ENCODE data around the gene FRY.

The FRY gene

GRCh38 chr13:32316028-32316339, 284.4 kb downstream of the FRY start:
- peak; percentile 42 for DNase-seq

DNA sequence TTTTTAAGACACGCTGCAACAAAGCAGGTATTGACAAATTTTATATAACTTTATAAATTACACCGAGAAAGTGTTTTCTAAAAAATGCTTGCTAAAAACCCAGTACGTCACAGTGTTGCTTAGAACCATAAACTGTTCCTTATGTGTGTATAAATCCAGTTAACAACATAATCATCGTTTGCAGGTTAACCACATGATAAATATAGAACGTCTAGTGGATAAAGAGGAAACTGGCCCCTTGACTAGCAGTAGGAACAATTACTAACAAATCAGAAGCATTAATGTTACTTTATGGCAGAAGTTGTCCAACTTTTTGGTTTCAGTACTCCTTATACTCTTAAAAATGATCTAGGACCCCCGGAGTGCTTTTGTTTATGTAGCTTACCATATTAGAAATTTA, 284.9 kb downstream of the FRY start:
- DNase-seq: no peak

- DNase-seq: no peak
Observed at GRCh38 chr13:32317716-32318465, 286.3 kb downstream of the FRY start.

DNA sequence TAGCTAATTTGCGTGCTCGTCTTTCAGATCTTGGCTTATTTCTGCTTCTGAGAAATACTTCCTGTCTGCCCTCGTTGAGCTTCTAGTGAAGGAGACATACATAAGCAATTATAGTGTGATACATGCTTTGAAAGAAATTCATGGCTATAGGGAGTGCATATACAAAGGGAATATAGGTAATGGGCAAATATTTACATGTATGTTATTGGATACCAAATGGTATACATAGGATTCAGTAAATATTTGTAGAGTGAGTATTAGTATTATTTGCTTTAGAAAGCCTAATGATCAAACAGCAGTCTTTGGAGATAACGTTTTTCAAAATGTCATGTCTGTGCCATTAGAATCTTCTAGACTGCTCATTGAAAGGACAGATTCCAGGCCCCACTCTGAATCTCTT, 289.0 kb downstream of the FRY start:
- no peak for DNase-seq

DNA sequence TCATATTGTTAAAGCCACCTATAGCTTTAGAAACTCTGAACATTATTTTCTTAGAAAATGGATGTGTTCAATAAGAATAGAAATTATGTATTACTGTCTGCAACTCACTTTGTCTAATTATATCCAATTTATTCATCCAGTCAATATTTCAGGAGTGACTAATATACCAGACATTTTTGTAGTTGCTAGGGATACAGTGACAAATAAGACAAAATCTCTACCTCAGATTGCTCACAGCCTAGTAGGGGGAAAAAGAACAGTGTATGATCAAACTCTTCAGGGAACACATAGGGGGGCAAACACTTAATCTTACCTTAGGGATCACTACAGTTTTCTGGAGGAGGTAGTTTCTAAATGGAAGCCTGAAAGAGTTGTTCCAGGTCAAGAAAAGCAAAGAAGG, 292.3 kb downstream of the FRY start:
- no peak for DNase-seq

- DNase-seq: no peak
Observed at GRCh38 chr13:32330441-32330840, 298.9 kb downstream of the FRY start.

DNA sequence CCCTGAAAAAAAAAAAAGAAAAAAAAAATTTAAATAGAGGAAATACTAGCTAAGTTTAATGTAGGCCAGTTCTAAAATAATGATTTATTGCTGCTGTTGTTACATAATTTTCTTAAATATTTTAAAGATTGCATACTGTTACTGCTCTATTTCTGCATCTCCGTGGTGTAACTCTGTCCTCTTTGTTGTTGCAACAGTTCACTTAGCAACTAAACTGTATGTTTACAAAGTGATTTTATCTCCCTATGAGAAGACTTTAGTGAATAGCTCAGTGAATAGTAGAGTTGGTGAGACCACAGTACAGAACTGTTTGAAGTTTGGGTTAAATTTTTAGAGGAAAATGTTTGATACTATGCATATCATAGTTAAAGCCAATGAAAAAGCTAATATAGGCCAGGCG, 303.1 kb downstream of the FRY start:
- no peak for DNase-seq

GRCh38 chr13:32340914-32341313, 309.3 kb downstream of the FRY start:
- no peak for DNase-seq

DNA sequence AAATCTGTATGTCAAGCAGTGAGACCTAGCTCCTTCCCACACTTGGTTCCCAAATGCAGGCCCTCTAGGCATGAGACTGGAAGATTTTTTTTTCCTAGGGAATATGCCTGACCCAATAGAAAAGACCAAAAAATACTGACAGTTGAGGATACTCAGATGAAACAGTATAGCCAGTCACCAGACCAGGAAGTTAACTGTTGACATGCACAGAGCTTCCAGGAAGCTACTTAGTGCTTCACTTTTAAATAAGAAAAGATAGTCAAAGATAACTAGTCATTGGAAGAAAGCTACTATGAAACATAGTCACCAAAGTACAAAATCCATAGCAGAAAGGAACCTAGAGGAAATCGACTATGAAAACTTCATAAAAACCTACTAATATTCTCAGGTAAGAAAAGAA, 316.1 kb downstream of the FRY start:
- DNase-seq: no peak
